ENCODE results near the gene ROR1.

- no peak for TF ChIP-seq MAX (CRISPR knock-in tag; IDR thresholded peaks at IDR 0.05)
- no peak for TF ChIP-seq ZNF592 (IDR thresholded peaks at IDR 0.05)
- TF ChIP-seq ELF4 (CRISPR knock-in tag; IDR thresholded peaks at IDR 0.05), result no peak
- no peak for TF ChIP-seq POLR2A (conservative IDR thresholded peaks at IDR 0.05)
- no peak for TF ChIP-seq SMARCB1 (IDR thresholded peaks at IDR 0.05; ENCODE audit: insufficient read length, low read depth)
- TF ChIP-seq CTCF (IDR thresholded peaks at IDR 0.05 in 2 of 3, conservative IDR thresholded peaks at IDR 0.05 in 1 of 3; ENCODE audit: insufficient read depth in 2 of 3, low read depth in 1 of 3, low read length in 3 of 3), result no peak
- TF ChIP-seq CHD7 (IDR thresholded peaks at IDR 0.05; ENCODE audit: low read depth, low read length), result no peak
- no peak for TF ChIP-seq RBM15 (IDR thresholded peaks at IDR 0.05; ENCODE audit: insufficient read depth, low read length)
These were observed 215.1 kb downstream of the ROR1 start for GRCh38 chr1:63988941-63989340.
